ENCODE measurements around the gene GNAO1. TPM values are rescaled to one million over a fixed set of nuclear protein-coding genes. Genes with fewer than 3 reads are reported as not detected.
A peak's percentile ranks its signal among the peaks of the same experiment; 100 is the strongest.

Gene GNAO1
- total and polyA plus RNA-seq, 2 of the 13 experiments (the other 11 are each of a cell fraction or from before 2014, with no cell fraction given) = not detected

- peaks cover 3 to 10% of the 10 kb centered on the region in 2 experiments for H3K36me3 ChIP-seq (replicated peaks in 1 of 2; ENCODE audit: control insufficient read depth in 1 of 2, insufficient read depth in 2 of 2, low read length in 2 of 2)
- no peak overlapping the region for H3K27ac ChIP-seq (ENCODE audit: extremely low read length, insufficient read depth, low read length)
- ChIA-PET CTCF (ENCODE audit: low intra/inter-chr PET ratio, low total read pairs) (interaction anchor here (3.7 kb wide), 1 partner anchor 24 kb away, joined by 58 read pairs; no protein-coding TSS in a partner anchor), POLR2A (interaction anchor here (0.8 to 2.1 kb wide), 4 partner anchors 13 to 93 kb away, joined by 4 to 11 read pairs (median 4); partner anchors contain the start of genes NUDT21 and OGFOD1)
- intact Hi-C loops (cut with micrococcal nuclease; ENCODE audit: unreplicated experiment) (loop anchor here (2.0 to 5.0 kb wide), 2 partner anchors 13 to 69 kb away; partner anchors contain the start of gene AMFR), in situ Hi-C loops (cut with HindIII; ENCODE audit: extremely low pct_ligation_motif_present, low pct_unique_long_range_greater_than_20kb) (loop anchor here (10.0 kb wide), 1 partner anchor 63 kb away; no protein-coding TSS in a partner anchor)
- ATAC-seq (peak; percentile 89), DNase-seq (ENCODE audit: low spot score) (peak; percentile 73), FAIRE-seq (peak; percentile 70)
- H3K9me3 ChIP-seq (ENCODE audit: low read length) = no peaks in the 10 kb centered on the region
- H2AFZ ChIP-seq (ENCODE audit: low read length) = peak overlapping the region; percentile 97
- no TSS peak for BruUV-seq (replicated peaks)
- 25% methylated on average over 11 of the region's 13 CpGs for WGBS (ENCODE audit: low lambda C conversion rate)
- H3K4me2 ChIP-seq (ENCODE audit: low read depth, low read length) = peak overlapping the region; percentile 99
- H3K27me3 ChIP-seq (ENCODE audit: control insufficient read depth in 1 of 2, insufficient read depth in 2 of 2, low read length in 2 of 2) = peaks cover 0 to 2% of the 10 kb centered on the region in 2 experiments; a peak in 2 of 5 replicates
- H3K9ac ChIP-seq (ENCODE audit: insufficient read depth, low read depth, low read length) = peak overlapping the region; percentile 69
- H3K4me1 ChIP-seq (ENCODE audit: insufficient read depth, low read length) = peaks cover 21% of the 10 kb centered on the region
- H3K4me3 ChIP-seq (replicated peaks in 1 of 3; ENCODE audit: insufficient read depth in 1 of 3, low read depth in 2 of 3, low read length in 3 of 3) = peak overlapping the region; percentile 55 to 77 (median 66)
- H3K79me2 ChIP-seq (ENCODE audit: insufficient read depth, low read length) = no peaks in the 10 kb centered on the region
- no peaks in the 10 kb centered on the region for H4K20me1 ChIP-seq (ENCODE audit: insufficient read depth, low read length)
- TF ChIP-seq NPAS2 (CRISPR knock-in tag; IDR thresholded peaks at IDR 0.05; ENCODE audit: borderline replicate concordance) (no peak), PHF8 (CRISPR knock-in tag; IDR thresholded peaks at IDR 0.05) (peak; percentile 59; the same call in 1 of the 2 replicates), NFYB (CRISPR knock-in tag; IDR thresholded peaks at IDR 0.05) (no peak), EZH2 (conservative IDR thresholded peaks at IDR 0.05; ENCODE audit: low read depth, low read length) (no peak), CHCHD3 (CRISPR knock-in tag; IDR thresholded peaks at IDR 0.05) (no peak), ZNF747 (CRISPR knock-in tag; IDR thresholded peaks at IDR 0.05; ENCODE audit: borderline replicate concordance) (no peak), ZNF230 (CRISPR knock-in tag; IDR thresholded peaks at IDR 0.05) (no peak), RBFOX2 (IDR thresholded peaks at IDR 0.05; ENCODE audit: low read depth, low read length) (no peak), KDM2A (CRISPR knock-in tag; IDR thresholded peaks at IDR 0.05; ENCODE audit: borderline replicate concordance, low read depth) (peak; percentile 80), MIXL1 (CRISPR knock-in tag; IDR thresholded peaks at IDR 0.05) (no peak), YEATS4 (CRISPR knock-in tag; IDR thresholded peaks at IDR 0.05; ENCODE audit: borderline replicate concordance) (peak; percentile 36; the same call in 1 of the 2 replicates), THAP9 (CRISPR knock-in tag; IDR thresholded peaks at IDR 0.05; ENCODE audit: borderline replicate concordance) (peak; percentile 59; the same call in 1 of the 2 replicates), TOE1 (CRISPR knock-in tag; IDR thresholded peaks at IDR 0.05) (no peak), HNF4G (IDR thresholded peaks at IDR 0.05; ENCODE audit: borderline replicate concordance, low read depth, low read length) (no peak), HNF4G (CRISPR knock-in tag; IDR thresholded peaks at IDR 0.05; ENCODE audit: borderline replicate concordance, low read depth) (no peak), ZNF20 (CRISPR knock-in tag; IDR thresholded peaks at IDR 0.05) (no peak), ZNF772 (CRISPR knock-in tag; IDR thresholded peaks at IDR 0.05) (peak; percentile 73; the same call in 1 of the 2 replicates), FOXK2 (IDR thresholded peaks at IDR 0.05) (no peak), MAFK (conservative IDR thresholded peaks at IDR 0.05 in 1 of 2, IDR thresholded peaks at IDR 0.05 in 1 of 2; ENCODE audit: low read length in 2 of 2) (no peak)
- TF ChIP-seq, protein P1, sequence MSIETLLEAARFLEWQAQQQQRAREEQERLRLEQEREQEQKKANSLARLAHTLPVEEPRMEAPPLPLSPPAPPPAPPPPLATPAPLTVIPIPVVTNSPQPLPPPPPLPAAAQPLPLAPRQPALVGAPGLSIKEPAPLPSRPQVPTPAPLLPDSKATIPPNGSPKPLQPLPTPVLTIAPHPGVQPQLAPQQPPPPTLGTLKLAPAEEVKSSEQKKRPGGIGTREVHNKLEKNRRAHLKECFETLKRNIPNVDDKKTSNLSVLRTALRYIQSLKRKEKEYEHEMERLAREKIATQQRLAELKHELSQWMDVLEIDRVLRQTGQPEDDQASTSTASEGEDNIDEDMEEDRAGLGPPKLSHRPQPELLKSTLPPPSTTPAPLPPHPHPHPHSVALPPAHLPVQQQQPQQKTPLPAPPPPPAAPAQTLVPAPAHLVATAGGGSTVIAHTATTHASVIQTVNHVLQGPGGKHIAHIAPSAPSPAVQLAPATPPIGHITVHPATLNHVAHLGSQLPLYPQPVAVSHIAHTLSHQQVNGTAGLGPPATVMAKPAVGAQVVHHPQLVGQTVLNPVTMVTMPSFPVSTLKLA (IDR thresholded peaks at IDR 0.05) = no peak
Measured at GRCh38 chr16:56357765-56358322, 166.6 kb downstream of the GNAO1 start.

All from HepG2 (cell line).